DND-41 (cell line): ENCODE data around the gene ETNK2.

Experiments
- ATAC-seq: fragments of 200-7000 bp; cut with Tn5 transposase; 3 replicates; pipeline ENCODE4 v1.9.1; 2021; ENCODE audit warnings: low read depth; ENCODE audit not compliant: insufficient read depth
- DNase-seq: peaks from one replicate; pipeline ENCODE4 v3.0.0-alpha.2; 2020
- H2AFZ ChIP-seq: 2 replicates; pipeline ENCODE4 v1.6.0; 2012; ENCODE audit warnings: low read depth, low read length
- H3K27ac ChIP-seq: 2 replicates; pipeline ENCODE4 v1.5.1; 2012; ENCODE audit warnings: low read length, inconsistent platforms
- H3K27me3 ChIP-seq: fragments of 200-600 bp; sonication (generic); 2 replicates; pipeline ENCODE4 v1.6.0; 2012; ENCODE audit warnings: low read length, mild to moderate bottlenecking, inconsistent platforms; ENCODE audit not compliant: insufficient read depth, poor library complexity
- H3K36me3 ChIP-seq: 2 replicates; pipeline ENCODE4 v1.5.1; 2012; ENCODE audit warnings: low read length, inconsistent platforms; ENCODE audit not compliant: insufficient read depth
- H3K4me1 ChIP-seq: 2 replicates; pipeline ENCODE4 v1.5.1; 2012; ENCODE audit warnings: mild to moderate bottlenecking, low read length; ENCODE audit not compliant: insufficient read depth
- H3K4me2 ChIP-seq: 2 replicates; pipeline ENCODE4 v1.6.0; 2012; ENCODE audit warnings: mild to moderate bottlenecking, moderate library complexity, low read length, inconsistent platforms; ENCODE audit not compliant: insufficient read depth
- H3K4me3 ChIP-seq, 2 experiments: fragments of 200-600 bp in 1 of 2; shearing (Covaris generic) in 1 of 2; 2 replicates each; pipeline ENCODE4 v1.5.1; 2012 to 2016; ENCODE audit warnings: inconsistent platforms in 2 of 2, low read length in 2 of 2, mild to moderate bottlenecking in 2 of 2, low read depth in 1 of 2, moderate library complexity in 1 of 2
- H3K79me2 ChIP-seq: 2 replicates; pipeline ENCODE4 v1.6.0; 2012; ENCODE audit warnings: low read length, inconsistent platforms; ENCODE audit not compliant: insufficient read depth
- H3K9ac ChIP-seq: 2 replicates; pipeline ENCODE4 v1.6.0; 2012; ENCODE audit warnings: low read depth, mild to moderate bottlenecking, inconsistent platforms, low read length, moderate library complexity
- H3K9me3 ChIP-seq: 2 replicates; pipeline ENCODE4 v1.5.1; 2012; ENCODE audit warnings: low read length, moderate library complexity, mild to moderate bottlenecking, inconsistent platforms; ENCODE audit not compliant: insufficient read depth, severe bottlenecking
- H4K20me1 ChIP-seq: 2 replicates; pipeline ENCODE4 v1.6.0; 2012; ENCODE audit warnings: low read length; ENCODE audit not compliant: insufficient read depth
- EZH2 ChIP-seq: IDR thresholded peaks from 3 replicates; pipeline ENCODE4 v1.6.1; 2012; ENCODE audit warnings: borderline replicate concordance, low read depth, mild to moderate bottlenecking, moderate library complexity, low read length, inconsistent platforms; ENCODE audit not compliant: severe bottlenecking
- TF ChIP-seq, protein P1 (sequence below): IDR thresholded peaks from 2 replicates; pipeline ENCODE4 v1.5.1; 2012; ENCODE audit warnings: borderline replicate concordance, low read length, moderate library complexity, mild to moderate bottlenecking; ENCODE audit not compliant: poor library complexity, severe bottlenecking; ENCODE audit errors: extremely low read depth

ETNK2 gene

DNA sequence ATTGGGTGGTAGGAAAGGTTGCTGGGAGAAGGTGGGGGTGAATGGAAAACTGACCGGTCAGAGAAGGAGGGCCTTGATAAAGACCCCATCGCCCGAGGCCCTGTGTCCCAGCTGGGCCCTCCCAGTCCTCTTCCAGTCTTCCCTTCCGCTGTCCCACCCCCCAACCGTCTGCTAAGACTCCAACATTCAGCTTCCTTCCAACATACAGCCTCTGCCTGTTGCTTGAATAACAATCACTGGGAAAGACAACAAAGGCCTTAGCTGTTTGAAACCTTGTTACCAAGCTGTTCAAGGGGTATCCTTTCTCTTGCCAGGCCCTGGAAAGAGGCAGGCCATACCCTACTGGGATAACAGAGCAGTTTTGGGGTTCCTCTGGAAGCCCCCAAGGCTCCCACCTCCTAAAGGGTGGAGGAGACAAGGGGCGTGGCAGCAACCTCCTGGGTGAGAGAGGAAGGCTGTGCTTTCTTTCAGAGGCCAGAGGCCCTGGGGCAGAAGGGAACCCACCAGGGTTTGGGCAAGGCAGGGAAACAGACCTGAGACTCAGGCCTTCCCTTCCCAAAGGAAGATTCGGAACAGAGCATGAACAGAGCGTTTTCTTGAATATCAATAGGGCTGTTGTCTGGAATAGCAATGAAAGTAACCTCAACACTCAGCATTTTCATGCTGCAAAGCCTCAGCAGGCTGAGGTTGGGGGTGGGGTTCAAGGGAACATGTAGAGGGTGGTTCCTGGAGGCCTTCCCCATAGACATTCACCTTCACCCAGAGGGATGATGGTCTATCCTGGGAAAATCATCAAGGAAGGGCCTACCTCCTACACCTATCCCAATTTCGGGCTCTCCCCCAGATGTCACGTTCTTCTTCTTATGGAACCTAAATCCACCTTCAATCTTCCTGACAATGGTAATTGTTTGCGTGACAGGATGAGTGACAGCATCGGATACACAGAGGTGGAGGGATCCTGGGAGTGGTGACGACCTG is 4.1 kb downstream of the ETNK2 start:
- H3K27ac ChIP-seq: no peak overlapping the region
- no peak for DNase-seq
- TF ChIP-seq, protein P1, sequence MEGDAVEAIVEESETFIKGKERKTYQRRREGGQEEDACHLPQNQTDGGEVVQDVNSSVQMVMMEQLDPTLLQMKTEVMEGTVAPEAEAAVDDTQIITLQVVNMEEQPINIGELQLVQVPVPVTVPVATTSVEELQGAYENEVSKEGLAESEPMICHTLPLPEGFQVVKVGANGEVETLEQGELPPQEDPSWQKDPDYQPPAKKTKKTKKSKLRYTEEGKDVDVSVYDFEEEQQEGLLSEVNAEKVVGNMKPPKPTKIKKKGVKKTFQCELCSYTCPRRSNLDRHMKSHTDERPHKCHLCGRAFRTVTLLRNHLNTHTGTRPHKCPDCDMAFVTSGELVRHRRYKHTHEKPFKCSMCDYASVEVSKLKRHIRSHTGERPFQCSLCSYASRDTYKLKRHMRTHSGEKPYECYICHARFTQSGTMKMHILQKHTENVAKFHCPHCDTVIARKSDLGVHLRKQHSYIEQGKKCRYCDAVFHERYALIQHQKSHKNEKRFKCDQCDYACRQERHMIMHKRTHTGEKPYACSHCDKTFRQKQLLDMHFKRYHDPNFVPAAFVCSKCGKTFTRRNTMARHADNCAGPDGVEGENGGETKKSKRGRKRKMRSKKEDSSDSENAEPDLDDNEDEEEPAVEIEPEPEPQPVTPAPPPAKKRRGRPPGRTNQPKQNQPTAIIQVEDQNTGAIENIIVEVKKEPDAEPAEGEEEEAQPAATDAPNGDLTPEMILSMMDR: no peak
- TF ChIP-seq EZH2: no peak
- no peak overlapping the region for H2AFZ ChIP-seq
- H3K4me2 ChIP-seq: no peak overlapping the region
- H4K20me1 ChIP-seq: no peaks in the 10 kb centered on the region
- H3K79me2 ChIP-seq: no peaks in the 10 kb centered on the region
- no peaks in the 10 kb centered on the region for H3K9me3 ChIP-seq
- no peak overlapping the region for H3K4me3 ChIP-seq
- H3K4me1 ChIP-seq: no peaks in the 10 kb centered on the region
- H3K36me3 ChIP-seq: no peaks in the 10 kb centered on the region
- no peak overlapping the region for H3K9ac ChIP-seq
- no peaks in the 10 kb centered on the region for H3K27me3 ChIP-seq
- ATAC-seq: no peak

DNA sequence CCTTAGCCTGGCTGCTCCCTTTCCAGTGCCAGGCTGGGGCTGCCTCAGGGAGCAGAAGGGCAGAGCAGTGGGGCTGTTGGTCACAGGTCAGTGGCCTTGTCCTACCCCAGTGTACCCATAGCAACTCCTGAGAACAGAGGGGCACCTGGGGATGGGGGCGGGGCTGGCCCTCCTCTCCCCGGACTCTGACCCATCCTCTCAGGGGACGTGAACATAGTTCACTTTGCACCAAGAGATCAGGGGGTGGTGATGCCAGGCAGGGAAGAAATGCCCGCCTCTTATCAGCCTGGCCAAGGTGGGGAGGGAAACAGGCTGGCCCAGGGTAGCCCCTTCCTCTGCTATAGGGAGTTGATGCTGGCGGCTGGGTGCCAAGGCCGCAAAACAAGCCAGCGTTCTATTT is 4.9 kb downstream of the ETNK2 start:
- H3K27ac ChIP-seq: no peak overlapping the region
- no peaks in the 10 kb centered on the region for H3K79me2 ChIP-seq
- H3K4me1 ChIP-seq: no peaks in the 10 kb centered on the region
- no peaks in the 10 kb centered on the region for H3K9me3 ChIP-seq
- no peaks in the 10 kb centered on the region for H3K27me3 ChIP-seq
- H2AFZ ChIP-seq: no peak overlapping the region
- ATAC-seq (no peak), DNase-seq (no peak)
- H3K9ac ChIP-seq: no peak overlapping the region
- TF ChIP-seq, protein P1: no peak
- no peak for TF ChIP-seq EZH2
- no peaks in the 10 kb centered on the region for H3K36me3 ChIP-seq
- H4K20me1 ChIP-seq: no peaks in the 10 kb centered on the region
- no peak overlapping the region for H3K4me3 ChIP-seq
- no peak overlapping the region for H3K4me2 ChIP-seq

DNA sequence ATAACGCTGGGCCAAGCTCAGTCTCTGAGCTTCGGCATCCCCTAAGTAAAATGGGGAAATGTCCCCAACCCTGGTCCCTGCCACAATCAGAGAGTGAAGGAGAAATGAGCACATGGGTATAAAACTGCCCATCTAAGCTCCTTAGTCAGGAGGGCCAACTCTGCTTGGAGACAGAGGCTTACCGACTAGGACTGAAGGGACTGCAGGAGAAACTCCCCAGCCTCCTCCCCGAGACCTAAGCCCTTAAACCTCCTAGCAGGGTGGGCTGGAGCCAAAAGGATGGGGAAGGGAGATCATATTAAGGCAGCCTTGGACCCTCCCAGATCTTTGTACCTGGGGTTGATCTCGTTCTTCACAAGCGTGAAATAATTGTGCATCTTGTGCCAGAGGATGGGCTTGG is 5.5 kb downstream of the ETNK2 start:
- no peak overlapping the region for H3K4me3 ChIP-seq
- no peak overlapping the region for H3K27ac ChIP-seq
- H3K4me1 ChIP-seq: no peaks in the 10 kb centered on the region
- H3K9ac ChIP-seq: no peak overlapping the region
- no peak overlapping the region for H2AFZ ChIP-seq
- H3K36me3 ChIP-seq: no peaks in the 10 kb centered on the region
- H4K20me1 ChIP-seq: no peaks in the 10 kb centered on the region
- no peak overlapping the region for H3K4me2 ChIP-seq
- TF ChIP-seq, protein P1: no peak
- no peak for TF ChIP-seq EZH2
- ATAC-seq (no peak), DNase-seq (no peak)
- no peaks in the 10 kb centered on the region for H3K27me3 ChIP-seq
- no peaks in the 10 kb centered on the region for H3K9me3 ChIP-seq
- no peaks in the 10 kb centered on the region for H3K79me2 ChIP-seq
